ENCODE results near the gene PIGU.

PIGU gene

GRCh38 chr20:34546751-34547181, 130.1 kb downstream of the PIGU start:
- no peak for TF ChIP-seq CTCF (IDR thresholded peaks at IDR 0.05; ENCODE audit: low read depth, low read length, missing control alignments)
- no peak overlapping the region for H3K4me3 ChIP-seq (replicated peaks; ENCODE audit: low read depth, low read length)
- no peak for DNase-seq (ENCODE audit: extremely low read depth, low read depth)

DNA sequence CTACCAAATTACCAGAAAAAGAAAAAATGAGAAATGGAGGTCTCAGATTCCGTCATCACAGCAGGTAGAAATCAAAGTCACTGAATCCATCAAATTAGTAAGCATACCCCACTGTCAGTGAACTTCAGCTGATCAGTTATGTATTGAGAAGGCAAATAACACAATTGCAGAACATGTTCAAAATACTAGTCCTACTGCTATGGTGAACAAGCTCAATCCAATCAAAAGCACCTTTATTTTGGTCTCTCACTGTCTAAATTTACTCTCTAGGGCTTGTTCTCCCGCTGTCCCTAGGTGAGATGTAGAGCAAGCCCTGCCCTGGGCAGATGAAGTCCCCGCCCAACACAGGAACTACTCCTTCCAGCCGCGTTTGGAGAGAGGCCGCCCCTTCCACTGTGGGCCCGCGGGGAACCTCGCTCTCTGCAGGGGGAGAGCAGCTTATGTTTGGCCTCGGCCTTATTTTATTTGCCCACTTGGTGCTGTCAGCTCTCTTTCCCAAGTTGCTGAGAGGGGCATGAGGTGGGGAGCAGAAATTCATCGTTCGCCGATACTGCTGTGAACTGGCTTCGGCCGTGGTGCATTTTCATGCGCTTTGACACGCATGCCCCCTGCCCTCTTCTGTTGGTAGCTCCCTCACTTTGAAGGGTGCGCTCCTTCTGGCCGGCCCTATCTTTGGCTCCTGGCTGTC, 132.6 kb downstream of the PIGU start:
- DNase-seq (ENCODE audit: extremely low read depth, low read depth): no peak
- no peak for TF ChIP-seq CTCF (IDR thresholded peaks at IDR 0.05; ENCODE audit: low read depth, low read length, missing control alignments)
- H3K4me3 ChIP-seq (replicated peaks; ENCODE audit: low read depth, low read length): no peak overlapping the region

DNA sequence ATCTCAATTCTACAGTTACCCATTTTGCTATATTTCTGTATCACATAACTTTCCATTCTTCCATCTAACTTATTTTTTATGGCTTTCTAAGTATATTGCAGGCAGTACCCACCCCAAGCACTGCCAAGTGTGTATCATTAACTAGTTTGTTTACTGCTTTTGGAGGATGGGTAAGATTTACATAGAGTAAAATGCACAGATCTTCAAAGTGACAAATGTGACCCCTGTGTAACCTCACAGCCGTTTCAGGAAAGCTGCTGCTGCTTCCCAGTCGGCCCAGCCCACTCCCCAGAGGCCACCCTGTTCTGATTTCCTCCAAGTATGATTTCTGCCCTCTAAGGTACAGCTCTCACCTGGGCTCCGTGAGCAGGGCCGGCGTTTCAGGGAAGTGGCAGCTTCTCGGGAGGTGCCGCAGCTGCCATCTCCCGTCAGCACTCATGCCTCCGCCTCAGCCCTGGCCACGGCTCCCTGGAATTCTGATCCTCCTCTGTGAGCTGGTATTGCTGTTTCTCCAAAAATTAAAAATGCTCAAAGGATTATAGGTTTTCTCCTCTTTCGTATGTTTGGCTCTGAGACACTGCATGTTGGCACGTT, 133.3 kb downstream of the PIGU start:
- TF ChIP-seq CTCF (IDR thresholded peaks at IDR 0.05; ENCODE audit: low read depth, low read length, missing control alignments): no peak
- DNase-seq (ENCODE audit: extremely low read depth, low read depth): no peak

DNA sequence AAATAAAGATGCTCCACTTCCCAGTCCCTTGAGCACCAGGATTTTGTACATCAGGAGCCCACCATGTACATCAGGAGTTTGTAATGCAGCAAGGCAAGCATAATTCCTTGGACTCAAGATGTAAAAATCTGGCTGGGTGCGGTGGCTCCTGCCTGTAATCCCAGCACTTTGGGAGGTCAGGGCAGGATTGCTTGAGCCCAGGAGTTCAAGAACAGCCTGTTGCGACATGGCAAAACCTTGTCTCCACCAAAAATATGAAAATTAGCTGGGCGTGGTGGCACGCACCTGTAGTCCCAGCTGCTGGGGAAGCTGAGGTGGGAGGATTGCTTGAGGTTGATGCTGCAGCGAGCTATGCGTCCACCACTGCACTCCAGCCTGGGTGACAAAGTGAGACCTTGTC, 134.5 kb downstream of the PIGU start:
- H3K4me3 ChIP-seq (replicated peaks; ENCODE audit: low read depth, low read length): no peak overlapping the region
- no peak for TF ChIP-seq CTCF (IDR thresholded peaks at IDR 0.05; ENCODE audit: low read depth, low read length, missing control alignments)
- DNase-seq (ENCODE audit: extremely low read depth, low read depth): no peak

More for the DNA sequence above, 133.3 kb downstream of the PIGU start:
- no peak overlapping the region for H3K4me3 ChIP-seq (replicated peaks; ENCODE audit: low read depth, low read length)

DNA sequence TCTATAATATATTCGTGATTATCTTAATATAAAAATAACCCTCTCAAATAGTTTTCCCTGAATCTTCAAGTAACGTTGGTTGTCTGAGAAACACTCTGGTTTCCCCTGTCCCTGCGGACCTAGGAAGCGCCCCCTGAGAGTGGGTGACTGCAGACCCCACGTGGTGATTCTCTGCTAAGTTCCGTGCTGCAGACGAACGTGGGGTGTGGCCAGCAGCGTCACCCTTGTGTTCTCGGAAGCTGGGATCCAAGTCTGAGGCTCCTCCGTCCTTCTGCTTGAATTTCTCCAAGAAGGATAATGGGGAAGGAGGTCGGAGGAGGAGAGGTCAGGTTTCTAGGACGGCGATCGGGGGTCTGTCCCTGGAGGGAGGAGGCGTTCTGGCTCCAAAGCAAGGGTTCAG, 135.0 kb downstream of the PIGU start:
- no peak for DNase-seq (ENCODE audit: extremely low read depth, low read depth)
- H3K4me3 ChIP-seq (replicated peaks; ENCODE audit: low read depth, low read length): no peak overlapping the region
- TF ChIP-seq CTCF (IDR thresholded peaks at IDR 0.05; ENCODE audit: low read depth, low read length, missing control alignments): no peak

DNA sequence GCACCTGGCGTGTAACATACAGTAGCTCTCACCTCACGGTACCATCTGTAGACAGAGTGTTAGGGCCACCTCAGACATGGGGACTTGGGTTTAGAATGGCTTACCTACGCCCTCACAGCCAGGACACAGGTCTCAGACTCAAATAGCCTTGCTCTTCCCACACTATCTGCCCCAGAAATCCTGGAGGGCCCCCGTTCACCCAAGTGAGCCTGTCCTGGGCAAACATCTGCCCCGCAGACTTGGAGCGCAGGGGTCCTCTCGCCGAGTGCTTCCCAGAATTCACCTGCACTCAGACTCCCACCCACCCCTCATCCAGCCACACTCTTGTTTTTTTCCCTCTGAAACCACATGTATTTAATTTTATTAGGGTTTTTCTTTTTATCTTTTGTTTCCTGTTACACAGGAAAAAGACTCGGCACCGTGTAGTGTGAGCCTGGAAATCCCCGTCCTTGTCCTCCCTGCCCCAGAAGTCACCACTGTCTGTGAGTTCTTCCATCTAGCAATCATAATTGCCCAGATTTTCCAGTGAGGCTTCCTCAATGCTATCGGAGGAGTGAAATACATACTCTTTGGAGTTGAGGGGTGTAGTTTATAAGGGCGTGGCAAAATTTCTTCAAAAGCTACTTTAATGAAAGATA, 135.5 kb downstream of the PIGU start:
- no peak overlapping the region for H3K4me3 ChIP-seq (replicated peaks; ENCODE audit: low read depth, low read length)
- no peak for DNase-seq (ENCODE audit: extremely low read depth, low read depth)
- no peak for TF ChIP-seq CTCF (IDR thresholded peaks at IDR 0.05; ENCODE audit: low read depth, low read length, missing control alignments)
